NCI-H446 treated with DMSO at 0.1 percent for 48 hours (cell line): ENCODE measurements around the gene KIF1B.

Source experiments
- DNase-seq: peaks from one replicate; lab custom pipeline; 2025; lab: John Stamatoyannopoulos, UW

Gene KIF1B

DNA sequence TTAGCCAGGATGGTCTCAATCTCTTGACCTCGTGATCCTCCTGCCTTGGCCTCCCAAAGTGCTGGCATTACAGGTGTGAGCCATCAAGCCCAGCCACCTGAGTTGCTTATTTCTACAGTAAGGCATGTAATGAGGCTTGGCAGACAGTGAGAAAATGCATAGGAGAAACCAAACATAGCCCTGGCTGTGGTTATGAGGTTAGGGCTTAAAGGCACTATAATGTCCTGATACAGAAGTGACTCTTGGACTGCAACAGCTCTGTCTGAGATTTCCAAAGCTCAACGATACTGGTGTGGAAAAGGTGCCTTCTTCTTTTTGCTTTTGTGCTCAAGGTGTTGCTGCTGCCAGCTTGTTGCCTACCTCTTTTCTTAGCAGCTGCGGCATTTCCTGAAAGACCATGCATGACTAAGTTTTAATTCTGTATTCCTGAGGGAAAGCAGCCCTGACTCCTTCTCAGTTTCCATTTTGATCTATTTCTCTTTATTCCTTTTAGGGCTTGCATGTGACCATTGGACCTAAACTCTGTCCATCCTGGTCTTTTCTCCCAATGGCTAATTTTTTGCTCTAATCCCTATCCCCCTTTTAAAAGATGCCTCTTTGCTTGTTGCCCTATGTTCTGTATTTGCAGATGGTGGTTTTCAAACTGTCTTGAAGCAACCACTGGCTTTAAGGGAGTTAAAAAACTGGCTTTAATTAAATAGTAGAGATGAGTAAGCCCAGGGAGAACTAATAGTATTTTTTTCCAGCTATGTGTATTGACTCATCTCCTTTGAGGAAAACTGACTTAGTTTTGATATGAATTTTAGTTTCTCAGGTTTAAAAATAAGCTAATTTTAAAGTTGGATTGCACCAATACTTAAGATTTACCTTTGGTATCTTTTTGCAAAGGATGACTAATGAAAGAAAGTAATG lies 70.3 kb downstream of the KIF1B start:
- DNase-seq, result no peak

DNA sequence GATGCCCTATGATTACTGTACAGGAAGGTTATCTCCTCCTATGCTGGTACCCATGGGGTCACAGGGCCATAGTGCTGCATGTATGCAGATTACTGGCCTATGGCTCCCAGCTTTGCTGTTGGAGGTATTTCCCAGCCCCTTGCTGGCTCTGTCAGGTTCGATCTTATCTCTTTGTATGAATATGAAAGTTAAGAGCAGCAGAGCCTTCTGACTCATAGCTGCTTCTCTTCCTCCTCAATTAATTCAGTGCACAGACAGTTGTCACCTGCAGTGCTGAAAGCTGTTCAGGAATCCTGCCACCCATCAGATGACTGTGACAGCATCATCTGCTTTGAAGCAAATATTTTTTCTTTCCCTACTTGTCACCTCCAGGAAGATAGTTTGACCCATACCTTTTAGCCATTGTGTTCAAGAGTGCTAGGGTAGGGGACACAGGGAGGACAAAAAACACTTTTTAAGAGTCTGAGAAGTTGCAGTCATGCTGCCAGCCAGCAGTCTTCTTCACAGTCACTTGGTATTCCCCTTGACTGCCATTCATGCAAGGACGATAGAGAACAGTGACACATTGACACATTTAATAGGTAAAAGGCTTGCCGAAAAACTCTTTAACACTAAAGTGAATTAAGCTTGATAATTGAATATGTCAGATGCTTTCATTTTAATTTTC lies 73.1 kb downstream of the KIF1B start:
- DNase-seq, result no peak

DNA sequence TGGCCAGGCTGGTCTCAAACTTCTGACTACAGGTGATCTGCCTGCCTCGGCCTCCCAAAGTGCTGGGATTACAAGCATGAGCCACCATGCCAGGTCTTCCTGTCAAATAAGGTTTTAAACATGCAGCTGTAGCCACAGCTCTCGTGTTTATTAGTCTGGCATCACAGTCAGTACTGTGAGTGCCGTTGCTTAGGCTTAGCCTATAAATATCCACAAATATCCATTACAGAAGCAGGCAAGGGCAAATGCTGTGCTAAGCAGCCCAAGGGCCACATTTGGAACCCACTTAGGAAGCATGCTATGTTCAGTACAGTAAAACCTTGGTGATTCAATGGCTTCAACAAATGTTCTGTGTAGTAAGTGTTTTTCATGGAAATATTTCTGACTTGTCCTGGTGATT lies 75.9 kb downstream of the KIF1B start:
- no peak for DNase-seq

- no peak for DNase-seq
These were observed 76.8 kb downstream of the KIF1B start for GRCh38 chr1:10287023-10287645.

GRCh38 chr1:10288029-10288615 lies 77.8 kb downstream of the KIF1B start:
- DNase-seq, result no peak

DNA sequence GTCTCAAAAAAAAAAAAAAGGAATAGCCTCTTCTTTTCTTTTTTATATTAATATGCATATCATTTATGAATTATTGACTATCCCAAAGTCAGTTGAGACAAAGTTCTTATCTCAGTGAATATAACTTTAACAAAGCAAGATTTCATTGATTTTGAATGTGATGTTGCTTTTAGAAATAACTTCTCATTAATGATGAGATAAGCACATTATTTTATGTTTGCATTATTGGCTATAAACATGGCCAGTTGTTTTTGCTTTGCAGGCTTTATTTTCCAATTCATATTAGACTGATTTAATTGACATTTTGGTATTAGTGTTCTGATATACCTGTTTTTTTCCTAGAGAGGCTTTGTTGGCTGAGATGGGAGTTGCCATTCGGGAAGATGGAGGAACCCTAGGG lies 81.3 kb downstream of the KIF1B start:
- no peak for DNase-seq

- no peak for DNase-seq
These were observed 81.8 kb downstream of the KIF1B start for GRCh38 chr1:10292188-10292587.

DNA sequence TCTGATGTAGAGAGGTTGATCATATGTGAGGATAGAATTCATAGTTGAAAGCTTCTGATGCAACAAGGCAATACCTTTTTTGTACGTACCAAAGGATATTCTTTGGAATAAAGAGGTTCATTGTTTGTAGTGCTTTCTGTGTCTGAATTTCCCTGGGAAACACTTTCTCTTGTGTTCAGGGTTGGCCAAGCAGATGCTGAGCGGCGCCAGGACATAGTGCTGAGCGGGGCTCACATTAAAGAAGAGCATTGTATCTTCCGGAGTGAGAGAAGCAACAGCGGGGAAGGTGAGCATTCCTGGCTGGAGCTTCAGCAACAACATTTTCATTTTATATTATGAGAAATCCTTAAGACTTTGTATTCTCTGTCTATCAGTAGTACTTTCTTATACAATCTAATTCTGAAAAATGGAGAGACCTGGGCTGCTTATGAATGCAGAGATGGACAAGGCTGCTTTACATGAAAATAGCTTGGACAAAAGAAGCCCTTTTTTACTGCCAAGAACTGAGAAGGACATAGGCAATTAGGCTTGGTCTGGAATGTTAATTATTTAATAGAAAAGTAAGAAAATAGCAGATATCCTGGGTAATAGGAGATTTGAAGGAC lies 85.2 kb downstream of the KIF1B start:
- DNase-seq, result no peak

GRCh38 chr1:10299151-10299550 lies 88.8 kb downstream of the KIF1B start:
- DNase-seq, result no peak

- DNase-seq, result no peak
These were observed 92.0 kb downstream of the KIF1B start for GRCh38 chr1:10302416-10302815.

DNA sequence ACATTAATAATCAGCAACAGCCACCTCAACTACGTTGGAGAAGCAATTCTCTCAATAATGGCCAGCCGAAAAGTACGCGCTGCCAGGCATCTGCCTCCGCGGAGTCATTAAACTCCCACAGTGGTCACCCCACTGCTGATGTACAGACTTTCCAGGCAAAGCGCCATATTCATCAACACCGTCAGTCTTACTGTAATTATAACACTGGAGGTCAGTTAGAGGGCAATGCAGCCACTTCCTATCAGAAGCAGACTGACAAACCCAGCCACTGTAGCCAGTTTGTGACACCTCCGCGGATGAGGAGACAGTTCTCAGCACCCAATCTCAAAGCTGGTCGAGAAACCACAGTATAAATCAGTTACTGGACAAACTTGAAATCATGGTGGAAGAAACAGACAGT lies 93.9 kb downstream of the KIF1B start:
- no peak for DNase-seq

DNA sequence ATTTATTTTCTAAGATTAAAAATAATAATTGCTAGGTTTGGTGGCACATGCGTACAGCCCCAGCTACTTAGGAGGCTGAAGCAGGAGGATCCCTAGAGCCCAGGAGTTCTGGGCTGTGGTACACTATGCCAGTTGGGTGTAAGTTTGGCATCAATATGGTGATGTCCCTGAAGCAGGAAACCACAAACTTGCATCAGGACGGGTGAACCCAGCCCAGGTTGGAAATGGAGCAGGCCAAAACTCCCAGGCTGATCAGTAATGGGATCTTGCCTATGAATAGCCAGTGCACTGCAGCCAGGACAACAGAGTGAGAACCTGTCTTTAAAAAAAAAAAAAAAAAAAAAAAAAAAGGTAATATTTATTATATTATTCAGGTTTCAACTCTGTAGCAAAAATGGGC lies 96.1 kb downstream of the KIF1B start:
- no peak for DNase-seq

DNA sequence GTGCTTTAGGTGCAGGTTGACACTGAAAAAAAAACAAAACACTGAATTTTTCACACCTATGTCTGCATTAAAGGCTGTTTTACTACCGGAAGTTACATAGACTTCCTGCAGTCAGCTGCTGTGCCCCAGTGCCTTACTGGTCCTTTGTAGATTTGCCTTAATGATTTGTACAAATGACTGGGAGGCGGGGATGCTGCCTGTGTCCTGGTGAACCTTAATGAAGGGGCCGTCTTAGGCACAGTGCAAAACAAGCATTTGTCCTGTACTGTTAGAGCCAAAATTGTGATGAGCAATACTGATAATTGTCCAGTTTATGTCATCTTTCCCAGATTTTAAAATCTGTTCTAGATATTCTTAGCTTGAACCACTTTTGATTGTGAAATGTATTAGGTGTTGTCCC lies 97.6 kb downstream of the KIF1B start:
- no peak for DNase-seq

DNA sequence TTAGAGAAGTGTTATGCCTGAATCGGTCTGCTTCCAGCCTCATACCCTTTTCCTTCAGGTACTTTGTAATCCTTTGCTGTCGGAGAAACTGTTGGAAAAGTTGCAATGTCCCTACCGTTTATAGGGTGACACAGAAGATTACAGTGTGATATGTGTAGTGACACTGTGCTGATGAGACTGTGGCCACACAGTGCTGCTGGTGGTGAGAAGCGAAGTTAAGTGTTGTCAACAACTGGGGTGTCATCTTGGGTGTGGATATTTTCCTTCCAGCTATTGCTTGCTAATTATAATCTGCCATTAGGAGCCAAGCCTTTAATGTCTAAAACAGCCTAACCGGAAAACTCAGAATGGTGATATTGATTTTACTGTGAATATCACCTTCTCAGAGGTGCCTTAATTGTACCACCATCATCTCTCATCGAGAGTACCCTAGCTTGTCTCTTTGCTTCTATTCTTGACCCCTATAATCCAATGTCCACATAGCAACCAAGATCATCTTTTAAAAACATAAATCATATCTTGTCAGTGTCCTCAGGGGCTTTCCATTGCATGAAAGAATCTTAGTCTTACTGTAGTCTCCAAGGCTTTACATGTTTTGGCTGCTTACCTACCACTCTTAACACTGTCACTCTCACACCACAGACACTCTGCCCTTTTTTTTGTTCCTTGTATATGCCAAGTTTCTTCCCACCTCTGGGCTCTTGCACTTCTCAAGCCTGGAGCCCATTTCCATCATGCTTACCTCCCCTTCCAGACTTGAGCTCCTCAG lies 99.1 kb downstream of the KIF1B start:
- no peak for DNase-seq

GRCh38 chr1:10316752-10317151 lies 106.4 kb downstream of the KIF1B start:
- no peak for DNase-seq

- no peak for DNase-seq
These were observed 109.4 kb downstream of the KIF1B start for GRCh38 chr1:10319750-10320149.

- DNase-seq, result no peak
These were observed 110.0 kb downstream of the KIF1B start for GRCh38 chr1:10320336-10320735.

DNA sequence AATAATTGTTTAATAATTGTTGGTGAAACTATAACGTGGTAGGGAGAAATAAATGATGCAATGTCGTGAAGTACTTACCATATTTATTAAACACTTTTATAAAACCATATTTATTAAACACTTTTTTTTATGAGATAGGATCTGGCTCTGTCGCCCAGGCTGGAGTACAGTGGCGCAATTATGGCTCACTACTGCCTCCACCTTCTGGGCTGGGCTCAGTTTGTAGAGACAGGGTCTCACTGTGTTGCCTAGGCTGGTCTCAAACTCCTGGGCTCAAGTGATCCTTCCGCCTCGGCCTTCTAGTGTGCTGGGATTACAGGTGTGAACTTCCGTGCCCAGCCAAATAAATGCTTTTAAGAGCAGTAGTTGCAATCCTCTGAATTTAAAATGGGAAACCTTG lies 112.5 kb downstream of the KIF1B start:
- no peak for DNase-seq

DNA sequence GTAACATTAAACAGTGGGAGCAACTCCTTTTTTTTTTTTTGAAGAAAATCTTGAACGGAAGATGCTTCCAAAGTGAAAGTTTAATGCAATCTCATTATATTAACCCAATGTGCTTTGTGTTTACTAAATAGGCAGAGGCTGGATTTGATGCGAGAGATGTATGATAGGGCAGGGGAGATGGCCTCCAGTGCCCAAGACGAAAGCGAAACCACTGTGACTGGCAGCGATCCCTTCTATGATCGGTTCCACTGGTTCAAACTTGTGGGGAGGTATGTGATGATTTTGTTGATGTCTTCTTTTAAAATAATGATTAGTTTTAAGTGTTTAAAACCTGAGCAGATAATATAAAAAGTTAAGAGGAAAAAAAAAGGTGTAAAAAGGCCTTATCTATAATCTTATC lies 114.3 kb downstream of the KIF1B start:
- no peak for DNase-seq

GRCh38 chr1:10325521-10325920 lies 115.2 kb downstream of the KIF1B start:
- no peak for DNase-seq

DNA sequence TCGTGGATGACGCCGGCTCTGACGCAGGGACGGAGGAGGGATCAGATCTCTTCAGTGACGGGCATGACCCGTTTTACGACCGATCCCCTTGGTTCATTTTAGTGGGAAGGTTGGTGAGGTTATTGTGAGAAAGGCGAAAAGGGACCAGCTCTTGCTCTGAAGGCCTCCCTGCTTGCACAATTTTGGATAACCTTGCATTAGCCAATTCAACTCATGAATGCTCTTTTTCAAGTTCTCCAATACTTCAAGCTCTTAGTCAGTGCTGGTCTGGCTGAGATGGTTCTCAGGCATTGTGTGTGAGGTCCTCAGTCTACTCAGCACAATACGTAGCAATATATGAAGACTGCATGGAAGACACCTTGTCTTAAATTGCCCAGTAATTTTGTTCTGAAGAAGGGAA lies 115.9 kb downstream of the KIF1B start:
- DNase-seq, result no peak
